ENCODE measurements around the gene ARIH1. TPM values are rescaled to one million over a fixed set of nuclear protein-coding genes. Genes with fewer than 3 reads are reported as not detected.
A peak's percentile ranks its signal among the peaks of the same experiment; 100 is the strongest.

The ARIH1 gene
- total RNA-seq, 1 experiment from 2014 or later, result 63.0 TPM

GRCh38 chr15:72532991-72533601, 59.0 kb downstream of the ARIH1 start:
- H3K4me3 ChIP-seq (ENCODE audit: low read length), result no peak overlapping the region
- 0 out of 2 replicates have a peak, but pooled peaks cover 4% of the 10 kb centered on the region for H3K36me3 ChIP-seq (ENCODE audit: low read depth, low read length)
- no peak for TF ChIP-seq EZH2 (IDR thresholded peaks at IDR 0.05; ENCODE audit: low read length, unreplicated experiment)
- TF ChIP-seq CTCF (conservative IDR thresholded peaks at IDR 0.05; ENCODE audit: low read depth, low read length), result peak; percentile 59
- intact Hi-C loops (cut with micrococcal nuclease), result no loop called here
- no peaks in the 10 kb centered on the region for H3K4me1 ChIP-seq (ENCODE audit: insufficient read depth, low read length)
- H3K79me2 ChIP-seq (ENCODE audit: low read length), result peaks cover 43% of the 10 kb centered on the region
- BruUV-seq (replicated peaks), result no TSS peak
- H4K20me1 ChIP-seq (ENCODE audit: low read length), result 0 out of 2 replicates have a peak, but pooled peaks cover 6% of the 10 kb centered on the region
- no peak overlapping the region for H2AFZ ChIP-seq (ENCODE audit: low read length)
- H3K9me3 ChIP-seq (ENCODE audit: low read length), result no peaks in the 10 kb centered on the region
- H3K9ac ChIP-seq (ENCODE audit: low read length), result no peak overlapping the region
- H3K27me3 ChIP-seq (ENCODE audit: low read length), result no peaks in the 10 kb centered on the region
- ChIA-PET CTCF (interaction anchor here (0.6 kb wide), 2 partner anchors 193 to 194 kb away, joined by 3 to 6 read pairs; no protein-coding TSS in a partner anchor), POLR2A (ENCODE audit: unreplicated experiment) (no interaction called here)
- no peaks in the 10 kb centered on the region for H3K9me2 ChIP-seq (replicated peaks; ENCODE audit: low read length)
- no peak overlapping the region for H3K27ac ChIP-seq (ENCODE audit: low read length)
- no peaks in the 10 kb centered on the region for H3F3A ChIP-seq (ENCODE audit: low read length, unreplicated experiment)
- ATAC-seq (no peak), DNase-seq (no peak)
- no peak overlapping the region for H3K4me2 ChIP-seq (ENCODE audit: low read length)

- POLR2A ChIA-PET (ENCODE audit: unreplicated experiment), result no interaction called here
- BruUV-seq (replicated peaks), result no TSS peak
- no peaks in the 10 kb centered on the region for H3F3A ChIP-seq (ENCODE audit: low read length, unreplicated experiment)
- H4K20me1 ChIP-seq (ENCODE audit: low read length), result 0 out of 2 replicates have a peak, but pooled peaks cover 6% of the 10 kb centered on the region
- no peak overlapping the region for H3K9ac ChIP-seq (ENCODE audit: low read length)
- DNase-seq (no peak), ATAC-seq (no peak)
- H3K4me3 ChIP-seq (ENCODE audit: low read length), result no peak overlapping the region
- no peaks in the 10 kb centered on the region for H3K9me2 ChIP-seq (replicated peaks; ENCODE audit: low read length)
- CTCF ChIA-PET, result no interaction called here
- no peak overlapping the region for H2AFZ ChIP-seq (ENCODE audit: low read length)
- no peak for TF ChIP-seq EZH2phosphoT487 (IDR thresholded peaks at IDR 0.05; ENCODE audit: borderline replicate concordance, low read length)
- TF ChIP-seq CTCF (conservative IDR thresholded peaks at IDR 0.05; ENCODE audit: low read depth, low read length), result no peak
- TF ChIP-seq EZH2 (IDR thresholded peaks at IDR 0.05; ENCODE audit: low read length, unreplicated experiment), result no peak
- H3K79me2 ChIP-seq (ENCODE audit: low read length), result peaks cover 44% of the 10 kb centered on the region
- intact Hi-C loops (cut with micrococcal nuclease), result no loop called here
- H3K4me1 ChIP-seq (ENCODE audit: insufficient read depth, low read length), result no peaks in the 10 kb centered on the region
- no peak overlapping the region for H3K4me2 ChIP-seq (ENCODE audit: low read length)
- H3K36me3 ChIP-seq (ENCODE audit: low read depth, low read length), result peaks cover 12% of the 10 kb centered on the region; the same call in 1 of the 2 replicates
- no peaks in the 10 kb centered on the region for H3K27me3 ChIP-seq (ENCODE audit: low read length)
- H3K27ac ChIP-seq (ENCODE audit: low read length), result no peak overlapping the region
- H3K9me3 ChIP-seq (ENCODE audit: low read length), result no peaks in the 10 kb centered on the region
Observed at GRCh38 chr15:72534523-72534922, 60.4 kb downstream of the ARIH1 start.

GRCh38 chr15:72535911-72536310, 61.8 kb downstream of the ARIH1 start:
- Histone ChIP-seq H3K4me3 (ENCODE audit: low read length) (no peak overlapping the region), H4K20me1 (ENCODE audit: low read length) (0 out of 2 replicates have a peak, but pooled peaks cover 6% of the 10 kb centered on the region), H3K4me2 (ENCODE audit: low read length) (no peak overlapping the region), H3K9me2 (replicated peaks; ENCODE audit: low read length) (no peaks in the 10 kb centered on the region), H3K9ac (ENCODE audit: low read length) (no peak overlapping the region), H3F3A (ENCODE audit: low read length, unreplicated experiment) (no peaks in the 10 kb centered on the region), H3K27me3 (ENCODE audit: low read length) (no peaks in the 10 kb centered on the region), H3K9me3 (ENCODE audit: low read length) (no peaks in the 10 kb centered on the region; the same call in 1 of the 2 replicates), H3K36me3 (ENCODE audit: low read depth, low read length) (peaks cover 12% of the 10 kb centered on the region; the same call in 1 of the 2 replicates), H3K27ac (ENCODE audit: low read length) (no peak overlapping the region), H3K79me2 (ENCODE audit: low read length) (peaks cover 44% of the 10 kb centered on the region), H3K4me1 (ENCODE audit: insufficient read depth, low read length) (no peaks in the 10 kb centered on the region), H2AFZ (ENCODE audit: low read length) (no peak overlapping the region)
- intact Hi-C loops (cut with micrococcal nuclease), result no loop called here
- ChIA-PET CTCF (no interaction called here), POLR2A (ENCODE audit: unreplicated experiment) (no interaction called here)
- no peak for ATAC-seq
- BruUV-seq (replicated peaks), result no TSS peak
- TF ChIP-seq EZH2 (IDR thresholded peaks at IDR 0.05; ENCODE audit: low read length, unreplicated experiment) (no peak), EZH2phosphoT487 (IDR thresholded peaks at IDR 0.05; ENCODE audit: borderline replicate concordance, low read length) (no peak), CTCF (conservative IDR thresholded peaks at IDR 0.05; ENCODE audit: low read depth, low read length) (no peak)
- DNase-seq, result no peak
